Common myeloid progenitor, CD34-positive (primary cell): ENCODE measurements around the gene AMMECR1.

Source experiments
- CTCF ChIA-PET: fragments of 350-600 bp; sonication (Branson Sonifier 250); formaldehyde crosslinking; loops from one replicate; lab custom pipeline; 2021; ENCODE audit warnings: antibody characterized with exemption; lab: Charles Lee
- POLR2A ChIA-PET: fragments of 350-600 bp; sonication (Branson Sonifier 250); formaldehyde crosslinking; loops from one replicate; lab custom pipeline; 2021; ENCODE audit warnings: antibody characterized with exemption; lab: Charles Lee
- DNase-seq, 3 donors: peaks; one replicate each; pipeline versions ENCODE4 v3.0.0 to v3.0.0-alpha.2; 2013
- H3K27ac ChIP-seq, 2 experiments: 1 replicate in 1 of 2; 2 replicates in 1 of 2; pipeline ENCODE4 v1.7.0; 2013; ENCODE audit warnings: inconsistent platforms in 2 of 2, low read length in 2 of 2, mild to moderate bottlenecking in 2 of 2, low read depth in 1 of 2, moderate library complexity in 1 of 2; ENCODE audit not compliant: severe bottlenecking in 2 of 2, insufficient read depth in 1 of 2, poor library complexity in 1 of 2
- H3K27me3 ChIP-seq, 5 experiments: replicated peaks in 2 of 5; 1 replicate in 3 of 5; 2 replicates in 2 of 5; pipeline versions ENCODE4 v1.6.1 to v1.7.0; 2013; ENCODE audit warnings: low read length in 4 of 5, mild to moderate bottlenecking in 2 of 5, moderate library complexity in 2 of 5, inconsistent platforms in 1 of 5; ENCODE audit not compliant: insufficient read depth in 5 of 5, control insufficient read depth in 4 of 5
- H3K36me3 ChIP-seq, 4 experiments: 1 replicate in 2 of 4; 2 replicates in 2 of 4; pipeline versions ENCODE4 v1.6.1 to v1.7.0; 2013; ENCODE audit warnings: low read length in 3 of 4, control low read depth in 1 of 4, mild to moderate bottlenecking in 1 of 4; ENCODE audit not compliant: control insufficient read depth in 4 of 4, insufficient read depth in 4 of 4
- H3K4me1 ChIP-seq, 4 experiments: 1 replicate in 3 of 4; 2 replicates in 1 of 4; pipeline versions ENCODE4 v1.6.1 to v1.7.1; 2013; ENCODE audit warnings: low read length in 3 of 4, mild to moderate bottlenecking in 3 of 4, control low read depth in 1 of 4, inconsistent platforms in 1 of 4, moderate library complexity in 1 of 4; ENCODE audit not compliant: control insufficient read depth in 4 of 4, insufficient read depth in 4 of 4; ENCODE audit errors: control extremely low read depth in 1 of 4
- H3K4me3 ChIP-seq, 7 experiments: 1 replicate in 4 of 7; 2 replicates in 3 of 7; pipeline versions ENCODE4 v1.5.1 to v1.7.0; 2013; ENCODE audit warnings: mild to moderate bottlenecking in 7 of 7, low read length in 6 of 7, moderate library complexity in 6 of 7, inconsistent platforms in 2 of 7, low read depth in 2 of 7, control low read depth in 1 of 7; ENCODE audit not compliant: insufficient read depth in 4 of 7, control insufficient read depth in 1 of 7; ENCODE audit errors: extremely low read depth in 1 of 7
- H3K9me3 ChIP-seq, 5 experiments: 1 replicate in 4 of 5; 2 replicates in 1 of 5; pipeline versions ENCODE4 v1.6.1 to v1.7.1; 2013; ENCODE audit warnings: low read length in 4 of 5, mild to moderate bottlenecking in 2 of 5, inconsistent platforms in 1 of 5, low read depth in 1 of 5, moderate library complexity in 1 of 5; ENCODE audit not compliant: control insufficient read depth in 4 of 5, insufficient read depth in 2 of 5; ENCODE audit errors: control extremely low read depth in 1 of 5
- WGBS: methylation state at CpG from one replicate; pipeline ENCODE4 v1.1.5; 2013; ENCODE audit not compliant: insufficient coverage; 5-methylcytosine and 5-hydroxymethylcytosine counted together

The AMMECR1 gene

DNA sequence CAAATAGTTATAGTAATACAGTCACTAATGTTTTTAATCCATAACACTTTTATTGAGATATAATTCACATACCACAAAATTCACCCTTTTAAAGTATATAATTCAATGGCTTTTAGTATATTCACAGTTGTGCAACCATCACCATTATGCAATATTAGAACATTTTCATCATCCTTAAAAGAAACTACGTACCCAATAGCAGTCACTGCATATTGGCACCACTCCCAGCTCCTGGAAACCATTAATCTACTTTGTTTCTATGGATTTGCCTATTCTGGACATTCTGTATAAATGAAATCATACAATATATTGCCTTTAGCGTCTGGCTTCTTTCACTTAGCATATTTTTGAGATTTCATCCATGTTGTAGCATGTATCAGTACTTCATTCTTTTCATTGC, 99.3 kb downstream of the AMMECR1 start:
- POLR2A ChIA-PET: no interaction called here
- no peak for DNase-seq
- no peaks in the 10 kb centered on the region for H3K36me3 ChIP-seq
- H3K4me1 ChIP-seq: peaks cover 0 to 8% (median 2%) of the 10 kb centered on the region in 4 experiments
- H3K27ac ChIP-seq: no peak overlapping the region
- no peak overlapping the region for H3K4me3 ChIP-seq
- 60% methylated on average over 1 of the region's 2 CpGs for WGBS
- H3K9me3 ChIP-seq: no peaks in the 10 kb centered on the region
- CTCF ChIA-PET: no interaction called here
- H3K27me3 ChIP-seq: no peaks in the 10 kb centered on the region

DNA sequence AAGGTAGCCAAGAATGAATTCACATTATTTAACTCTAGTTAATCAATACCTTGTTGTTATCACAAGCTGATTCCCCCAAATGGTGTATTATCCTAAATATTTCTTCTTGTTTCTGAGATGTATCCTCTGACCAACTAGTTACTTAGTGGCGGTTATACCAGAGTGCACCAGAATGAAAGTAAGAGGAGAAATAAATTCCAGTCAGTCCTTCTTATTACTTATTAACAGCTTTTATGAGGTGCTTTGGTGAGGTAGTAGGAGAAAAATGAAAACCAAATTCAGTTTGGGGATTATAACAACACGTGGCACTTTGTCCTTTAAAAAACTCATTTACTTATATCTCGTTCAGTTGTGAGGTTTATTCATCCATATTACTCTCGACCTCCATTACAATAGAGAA, 101.9 kb downstream of the AMMECR1 start:
- H3K36me3 ChIP-seq: no peaks in the 10 kb centered on the region

DNA sequence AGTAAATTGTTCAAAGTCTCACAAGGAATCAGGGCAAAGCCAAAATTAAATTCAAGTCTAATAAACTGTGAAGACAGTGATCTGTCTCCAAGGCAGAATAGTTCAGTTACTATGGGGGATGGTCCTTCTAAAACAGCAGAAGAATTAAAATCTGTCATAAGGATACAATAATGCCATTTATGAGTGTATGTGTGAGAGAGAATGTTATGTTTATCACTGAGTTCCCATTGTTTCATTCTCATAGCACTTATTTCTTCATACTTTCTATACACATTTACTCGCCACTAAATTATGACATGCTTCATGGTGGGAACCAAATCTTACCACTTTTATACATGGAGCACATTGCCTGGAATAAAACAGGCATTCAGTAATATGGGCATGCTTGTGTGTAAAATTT, 102.5 kb downstream of the AMMECR1 start:
- no peaks in the 10 kb centered on the region for H3K9me3 ChIP-seq
- H3K4me3 ChIP-seq: no peak overlapping the region
- H3K36me3 ChIP-seq: no peaks in the 10 kb centered on the region
- CTCF ChIA-PET: no interaction called here
- POLR2A ChIA-PET: no interaction called here
- peaks cover 0 to 8% (median 2%) of the 10 kb centered on the region in 4 experiments for H3K4me1 ChIP-seq
- no peak for DNase-seq
- H3K27me3 ChIP-seq: no peaks in the 10 kb centered on the region
- no CpG with 5 or more reads among the region's 1 CpG for WGBS
- H3K27ac ChIP-seq: no peak overlapping the region

More for the DNA sequence above, 101.9 kb downstream of the AMMECR1 start:
- Histone ChIP-seq H3K9me3 (no peaks in the 10 kb centered on the region), H3K4me3 (no peak overlapping the region), H3K27me3 (no peaks in the 10 kb centered on the region), H3K27ac (no peak overlapping the region), H3K4me1 (peaks cover 0 to 8% (median 2%) of the 10 kb centered on the region in 4 experiments)
- no CpG with 5 or more reads among the region's 4 CpGs for WGBS
- POLR2A ChIA-PET: no interaction called here
- CTCF ChIA-PET: interaction anchor here (1.0 kb wide), 1 partner anchor 49 kb away, joined by 3 read pairs; no protein-coding TSS in a partner anchor
- DNase-seq: no peak

- DNase-seq: no peak
- no CpG with 5 or more reads among the region's 1 CpG for WGBS
- ChIA-PET POLR2A (no interaction called here), CTCF (no interaction called here)
- H3K4me1 ChIP-seq: peaks cover 0 to 8% (median 2%) of the 10 kb centered on the region in 4 experiments
- no peaks in the 10 kb centered on the region for H3K9me3 ChIP-seq
- no peak overlapping the region for H3K27ac ChIP-seq
- H3K36me3 ChIP-seq: no peaks in the 10 kb centered on the region
- H3K27me3 ChIP-seq: no peaks in the 10 kb centered on the region
- no peak overlapping the region for H3K4me3 ChIP-seq
These were observed 103.2 kb downstream of the AMMECR1 start for GRCh38 chrX:110214684-110215083.

GRCh38 chrX:110213183-110213582, 104.7 kb downstream of the AMMECR1 start:
- ChIA-PET CTCF (no interaction called here), POLR2A (no interaction called here)
- H3K36me3 ChIP-seq: no peaks in the 10 kb centered on the region
- no peak overlapping the region for H3K27ac ChIP-seq
- H3K4me1 ChIP-seq: peaks cover 0 to 8% (median 2%) of the 10 kb centered on the region in 4 experiments
- no peaks in the 10 kb centered on the region for H3K9me3 ChIP-seq
- no peak overlapping the region for H3K4me3 ChIP-seq
- H3K27me3 ChIP-seq: no peaks in the 10 kb centered on the region
- WGBS: no CpG with 5 or more reads among the region's 1 CpG
- DNase-seq: no peak

DNA sequence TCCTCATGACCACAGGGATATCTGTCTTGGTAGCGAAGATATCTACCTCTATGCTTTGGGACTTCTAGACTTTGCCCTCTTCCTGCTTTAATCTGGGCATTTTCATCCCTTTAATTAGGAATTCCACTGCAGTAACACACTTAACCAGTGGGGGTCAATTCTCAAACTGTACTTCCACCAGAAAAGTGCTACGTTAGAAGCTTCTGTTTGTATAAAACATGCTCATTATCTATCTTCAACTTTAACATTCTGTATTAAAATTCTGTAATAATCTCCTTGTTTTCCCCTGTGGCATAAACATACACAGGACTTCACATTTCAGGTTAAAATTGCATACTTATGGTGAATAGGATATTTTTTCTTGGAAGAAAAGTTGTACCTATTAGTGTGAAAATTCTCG, 105.6 kb downstream of the AMMECR1 start:
- no peak for DNase-seq
- H3K4me1 ChIP-seq: peaks cover 0 to 4% (median 2%) of the 10 kb centered on the region in 4 experiments
- POLR2A ChIA-PET: no interaction called here
- H3K36me3 ChIP-seq: peaks cover 0 to under 1% (median 0%) of the 10 kb centered on the region in 4 experiments
- H3K9me3 ChIP-seq: no peaks in the 10 kb centered on the region
- WGBS: 86% methylated on average over 1 of the region's 3 CpGs
- H3K27ac ChIP-seq: no peak overlapping the region
- no peaks in the 10 kb centered on the region for H3K27me3 ChIP-seq
- H3K4me3 ChIP-seq: no peak overlapping the region
- CTCF ChIA-PET: no interaction called here

DNA sequence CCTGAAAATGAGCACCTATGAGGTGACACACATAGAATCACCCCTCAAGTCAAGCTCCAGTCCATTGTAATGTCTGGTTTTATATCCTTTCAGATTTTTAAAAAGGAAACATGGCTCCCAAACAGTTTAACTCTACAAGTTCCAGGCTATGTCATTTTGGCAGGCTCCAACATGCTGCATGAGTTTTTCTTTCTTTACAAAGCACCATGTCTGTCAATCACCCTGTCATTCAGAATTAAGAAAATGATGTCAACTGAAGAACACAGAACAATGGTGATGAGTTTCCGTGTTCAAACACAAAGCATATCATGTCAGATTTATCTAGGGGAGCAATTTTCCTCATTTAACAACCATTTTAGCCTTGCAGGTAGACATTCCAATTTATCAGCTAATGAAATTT, 106.5 kb downstream of the AMMECR1 start:
- Histone ChIP-seq H3K4me1 (no peaks in the 10 kb centered on the region), H3K9me3 (no peaks in the 10 kb centered on the region), H3K4me3 (no peak overlapping the region), H3K36me3 (peaks cover 0 to 3% (median 0%) of the 10 kb centered on the region in 4 experiments), H3K27me3 (no peaks in the 10 kb centered on the region), H3K27ac (no peak overlapping the region)
- ChIA-PET POLR2A (no interaction called here), CTCF (interaction anchor here (1.6 kb wide), 1 partner anchor 9 kb away, joined by 3 read pairs; no protein-coding TSS in a partner anchor)
- DNase-seq: no peak
- no CpG with 5 or more reads among the region's 1 CpG for WGBS
